Loucy (cell line): ENCODE results near the gene ISCU.

Source experiments
- H2AFZ ChIP-seq: fragments of 200-600 bp; sonication (generic); 2 replicates; pipeline ENCODE4 v1.6.0; 2016; ENCODE audit warnings: antibody characterized with exemption, mild to moderate bottlenecking, low read length, moderate library complexity
- H3F3A ChIP-seq: fragments of 200-600 bp; 2 replicates; pipeline ENCODE4 v1.6.0; 2016; ENCODE audit warnings: antibody characterized with exemption, low read depth, mild to moderate bottlenecking
- H3K27me3 ChIP-seq: fragments of 200-600 bp; sonication (generic); 2 replicates; pipeline ENCODE4 v1.6.1; 2014; ENCODE audit warnings: low read length, mild to moderate bottlenecking; ENCODE audit not compliant: insufficient read depth, poor library complexity, severe bottlenecking
- H3K36me3 ChIP-seq: fragments of 200-600 bp; sonication (generic); 2 replicates; pipeline ENCODE4 v1.6.1; 2016; ENCODE audit warnings: low read length; ENCODE audit not compliant: insufficient read depth
- H3K4me1 ChIP-seq: fragments of 200-600 bp; sonication (generic); 2 replicates; pipeline ENCODE4 v1.5.1; 2014; ENCODE audit warnings: low read length, mild to moderate bottlenecking; ENCODE audit not compliant: insufficient read depth, poor library complexity, severe bottlenecking
- H3K4me2 ChIP-seq: fragments of 200-600 bp; sonication (generic); 2 replicates; pipeline ENCODE4 v1.6.0; 2014; ENCODE audit warnings: antibody characterized with exemption, low read length, low read depth, mild to moderate bottlenecking; ENCODE audit not compliant: poor library complexity, severe bottlenecking
- H3K4me3 ChIP-seq: fragments of 200-600 bp; sonication (generic); 2 replicates; pipeline ENCODE4 v1.5.1; 2014; ENCODE audit warnings: low read length, mild to moderate bottlenecking, mixed read lengths; ENCODE audit not compliant: poor library complexity, severe bottlenecking
- H3K79me2 ChIP-seq: fragments of 200-600 bp; sonication (generic); 2 replicates; pipeline ENCODE4 v1.6.1; 2014; ENCODE audit warnings: low read length; ENCODE audit not compliant: insufficient read depth
- H3K9ac ChIP-seq: fragments of 200-600 bp; sonication (generic); 2 replicates; pipeline ENCODE4 v1.6.0; 2014; ENCODE audit warnings: mild to moderate bottlenecking, low read depth, low read length, moderate library complexity; ENCODE audit not compliant: poor library complexity, severe bottlenecking
- H3K9me2 ChIP-seq: fragments of 200-600 bp; sonication (generic); replicated peaks from 2 replicates; pipeline ENCODE4 v1.6.1; 2016; ENCODE audit warnings: low read depth, low read length, mixed read lengths
- H3K9me3 ChIP-seq: fragments of 200-600 bp; sonication (generic); 2 replicates; pipeline ENCODE4 v1.6.1; 2014; ENCODE audit warnings: mild to moderate bottlenecking, antibody characterized with exemption, low read length, low read depth; ENCODE audit not compliant: insufficient read depth
- H4K20me1 ChIP-seq: fragments of 200-600 bp; sonication (generic); 2 replicates; pipeline ENCODE4 v1.6.0; 2014; ENCODE audit warnings: antibody characterized with exemption, low read length, mild to moderate bottlenecking; ENCODE audit not compliant: insufficient read depth, poor library complexity, severe bottlenecking
- EZH2phosphoT487 ChIP-seq: fragments of 200-600 bp; IDR thresholded peaks from 2 replicates; pipeline ENCODE4 v1.6.1; 2018; ENCODE audit warnings: antibody characterized with exemption, mild to moderate bottlenecking, moderate library complexity, borderline replicate concordance
- TF ChIP-seq, protein P1 (sequence below): fragments of 200-600 bp; sonication (generic); conservative IDR thresholded peaks from 2 replicates; pipeline ENCODE4 v1.5.1; 2014; ENCODE audit warnings: mild to moderate bottlenecking, antibody characterized with exemption, low read length

The ISCU gene

GRCh38 chr12:108538146-108538545 lies 24.2 kb upstream of the ISCU start:
- H3K79me2 ChIP-seq: peaks cover 33% of the 10 kb centered on the region; the same call in 1 of the 2 replicates
- H3K36me3 ChIP-seq: peaks cover 79% of the 10 kb centered on the region

GRCh38 chr12:108538616-108539195 lies 23.7 kb upstream of the ISCU start:
- Histone ChIP-seq H4K20me1 (peaks cover 28% of the 10 kb centered on the region), H3K27me3 (no peaks in the 10 kb centered on the region), H3K9me3 (no peaks in the 10 kb centered on the region), H3K4me3 (no peak overlapping the region), H3K79me2 (peaks cover 33% of the 10 kb centered on the region; the same call in 1 of the 2 replicates), H3F3A (no peaks in the 10 kb centered on the region), H2AFZ (no peak overlapping the region), H3K9me2 (no peaks in the 10 kb centered on the region), H3K36me3 (peaks cover 79% of the 10 kb centered on the region), H3K9ac (no peak overlapping the region), H3K4me2 (no peak overlapping the region), H3K4me1 (no peaks in the 10 kb centered on the region)
- TF ChIP-seq, protein P1, sequence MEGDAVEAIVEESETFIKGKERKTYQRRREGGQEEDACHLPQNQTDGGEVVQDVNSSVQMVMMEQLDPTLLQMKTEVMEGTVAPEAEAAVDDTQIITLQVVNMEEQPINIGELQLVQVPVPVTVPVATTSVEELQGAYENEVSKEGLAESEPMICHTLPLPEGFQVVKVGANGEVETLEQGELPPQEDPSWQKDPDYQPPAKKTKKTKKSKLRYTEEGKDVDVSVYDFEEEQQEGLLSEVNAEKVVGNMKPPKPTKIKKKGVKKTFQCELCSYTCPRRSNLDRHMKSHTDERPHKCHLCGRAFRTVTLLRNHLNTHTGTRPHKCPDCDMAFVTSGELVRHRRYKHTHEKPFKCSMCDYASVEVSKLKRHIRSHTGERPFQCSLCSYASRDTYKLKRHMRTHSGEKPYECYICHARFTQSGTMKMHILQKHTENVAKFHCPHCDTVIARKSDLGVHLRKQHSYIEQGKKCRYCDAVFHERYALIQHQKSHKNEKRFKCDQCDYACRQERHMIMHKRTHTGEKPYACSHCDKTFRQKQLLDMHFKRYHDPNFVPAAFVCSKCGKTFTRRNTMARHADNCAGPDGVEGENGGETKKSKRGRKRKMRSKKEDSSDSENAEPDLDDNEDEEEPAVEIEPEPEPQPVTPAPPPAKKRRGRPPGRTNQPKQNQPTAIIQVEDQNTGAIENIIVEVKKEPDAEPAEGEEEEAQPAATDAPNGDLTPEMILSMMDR: no peak
- TF ChIP-seq EZH2phosphoT487: no peak

More at GRCh38 chr12:108538146-108538545, 24.2 kb upstream of the ISCU start:
- no peak for TF ChIP-seq EZH2phosphoT487
- TF ChIP-seq, protein P1: no peak
- H3K9me2 ChIP-seq: no peaks in the 10 kb centered on the region
- no peaks in the 10 kb centered on the region for H3F3A ChIP-seq
- H3K9ac ChIP-seq: no peak overlapping the region
- H3K4me2 ChIP-seq: no peak overlapping the region
- no peaks in the 10 kb centered on the region for H3K9me3 ChIP-seq
- H3K4me1 ChIP-seq: no peaks in the 10 kb centered on the region
- H3K4me3 ChIP-seq: no peak overlapping the region
- no peak overlapping the region for H2AFZ ChIP-seq
- peaks cover 28% of the 10 kb centered on the region for H4K20me1 ChIP-seq
- no peaks in the 10 kb centered on the region for H3K27me3 ChIP-seq

- no peaks in the 10 kb centered on the region for H3F3A ChIP-seq
- H3K4me1 ChIP-seq: no peaks in the 10 kb centered on the region
- no peaks in the 10 kb centered on the region for H3K27me3 ChIP-seq
- H3K4me3 ChIP-seq: no peak overlapping the region
- no peak for TF ChIP-seq EZH2phosphoT487
- TF ChIP-seq, protein P1: no peak
- H3K9ac ChIP-seq: no peak overlapping the region
- no peak overlapping the region for H3K4me2 ChIP-seq
- H3K9me3 ChIP-seq: no peaks in the 10 kb centered on the region
- no peaks in the 10 kb centered on the region for H3K9me2 ChIP-seq
- peaks cover 79% of the 10 kb centered on the region for H3K36me3 ChIP-seq
- peaks cover 33% of the 10 kb centered on the region for H3K79me2 ChIP-seq
- H4K20me1 ChIP-seq: peaks cover 28% of the 10 kb centered on the region
- no peak overlapping the region for H2AFZ ChIP-seq
Measured at GRCh38 chr12:108542320-108542719, 20.1 kb upstream of the ISCU start.
